CD1c-positive myeloid dendritic cell (primary cell): Measurements from ENCODE around the gene HMCN1.
A peak's percentile ranks its signal among the peaks of the same experiment; 100 is the strongest.

Source experiments
- DNase-seq: peaks from one replicate; pipeline ENCODE4 v3.0.0-alpha.2; 2016; ENCODE audit errors: extremely low spot score

The HMCN1 gene

DNA sequence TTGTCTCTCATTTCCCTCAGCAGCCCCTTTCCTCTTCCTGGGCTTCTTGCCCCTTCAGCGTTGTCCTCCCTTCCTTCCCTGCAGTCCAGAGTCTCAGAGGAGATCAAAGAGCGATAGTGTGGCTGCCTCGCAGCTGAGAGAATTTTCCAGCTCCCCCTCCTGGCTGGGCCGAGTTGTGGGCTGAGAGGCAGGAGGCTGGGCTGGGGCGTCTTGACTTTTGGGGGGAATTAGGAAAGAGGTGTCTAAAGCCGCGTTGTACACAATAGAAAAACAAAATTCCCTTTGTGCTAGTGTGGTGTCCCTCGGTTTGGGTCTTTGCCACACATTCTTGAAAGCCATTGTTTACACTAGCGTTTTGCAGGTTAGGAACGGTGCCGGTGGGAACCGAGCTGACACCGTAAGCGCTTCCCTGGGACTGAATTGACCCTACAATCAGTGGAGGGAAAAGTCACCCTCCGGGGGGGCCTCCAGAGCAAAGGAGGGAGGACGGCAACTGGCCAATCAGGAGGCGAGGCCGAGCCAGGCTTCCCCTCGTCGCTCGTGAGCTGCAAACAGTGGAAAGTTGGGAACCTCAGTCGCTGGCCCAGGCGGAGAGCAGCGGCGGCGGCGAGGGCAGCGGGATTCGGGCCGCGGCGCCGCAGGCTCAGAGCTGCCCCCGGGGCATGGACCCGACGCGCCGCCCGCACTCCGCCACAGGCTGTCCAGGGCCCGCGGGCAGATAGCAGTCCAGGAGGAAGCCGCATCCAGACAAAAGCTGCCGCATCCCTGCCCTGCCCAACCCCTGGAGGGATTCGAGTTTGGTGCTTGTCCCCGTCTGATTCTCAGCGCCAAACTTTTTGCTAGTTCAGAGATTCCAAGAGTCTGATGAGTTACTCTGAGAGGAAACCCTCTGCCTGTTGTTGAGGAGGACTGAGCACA, at the start of gene HMCN1:
HMCN1 (plus strand) TSS at position 574 of the 918 bp plus-strand sequence. CDS start 389 bp downstream, outside the sequence.
- DNase-seq: no peak

DNA sequence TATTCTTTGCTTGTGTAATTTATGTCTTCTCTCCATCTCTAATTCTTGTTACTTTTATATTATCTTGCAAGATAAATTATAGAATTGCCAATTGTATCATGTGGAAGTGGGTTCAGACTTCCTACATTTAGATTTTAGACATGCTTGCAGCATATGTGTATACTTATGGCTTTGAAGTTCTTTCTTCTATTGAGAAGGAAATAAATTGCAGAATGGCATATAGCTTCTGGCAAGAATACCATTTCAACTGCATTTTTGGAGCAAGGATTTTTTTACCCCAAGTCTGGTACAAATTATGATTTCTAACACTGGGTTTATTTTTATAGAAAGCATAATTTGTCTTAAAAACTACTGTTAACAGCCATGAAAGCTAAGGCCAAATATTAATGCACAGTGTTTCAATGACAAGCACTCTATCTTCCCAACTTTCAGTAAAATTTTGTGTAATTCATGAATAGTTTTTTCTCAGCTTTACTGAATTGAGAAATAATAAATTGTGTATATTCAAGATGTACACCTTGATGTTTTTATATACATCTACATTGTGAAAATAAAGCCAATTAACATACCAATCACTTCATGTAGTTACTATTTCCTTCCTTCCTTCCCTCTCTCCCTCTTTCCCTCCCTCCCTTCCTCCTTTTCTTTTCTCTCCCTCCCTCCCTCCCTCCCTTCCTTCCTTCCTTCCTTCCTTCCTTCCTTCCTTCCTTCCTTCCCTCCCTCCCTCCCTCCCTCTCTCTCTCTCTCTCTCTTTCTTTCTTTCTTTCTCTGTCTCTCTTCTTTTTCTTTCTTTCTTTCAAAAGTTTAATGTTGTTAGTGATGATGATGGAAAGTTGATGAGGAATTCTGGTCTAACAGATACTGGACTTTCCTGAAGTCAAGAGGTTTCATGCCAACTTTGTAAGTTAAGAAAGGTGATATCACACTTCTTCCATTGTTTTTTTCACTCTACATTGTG, 47.1 kb upstream of the HMCN1 start:
- no peak for DNase-seq

DNA sequence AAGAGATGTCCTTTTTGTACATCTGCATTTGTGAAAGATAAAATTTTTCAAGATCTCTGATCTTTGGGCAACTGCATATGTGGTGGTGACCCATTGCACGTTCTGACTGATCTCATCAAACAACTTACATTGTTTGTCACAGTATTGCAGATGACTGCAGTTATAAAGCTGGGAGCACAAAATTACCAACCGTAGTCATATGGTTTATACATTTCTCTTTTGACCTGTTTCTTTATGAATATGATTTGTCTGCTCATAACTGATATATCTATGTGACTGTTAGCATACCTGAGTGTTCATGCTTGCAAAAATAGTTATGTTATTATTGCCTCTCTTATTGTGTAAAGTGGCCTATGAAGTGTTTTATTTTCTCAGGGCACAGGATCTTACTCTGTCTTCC, 43.7 kb upstream of the HMCN1 start:
- no peak for DNase-seq

DNA sequence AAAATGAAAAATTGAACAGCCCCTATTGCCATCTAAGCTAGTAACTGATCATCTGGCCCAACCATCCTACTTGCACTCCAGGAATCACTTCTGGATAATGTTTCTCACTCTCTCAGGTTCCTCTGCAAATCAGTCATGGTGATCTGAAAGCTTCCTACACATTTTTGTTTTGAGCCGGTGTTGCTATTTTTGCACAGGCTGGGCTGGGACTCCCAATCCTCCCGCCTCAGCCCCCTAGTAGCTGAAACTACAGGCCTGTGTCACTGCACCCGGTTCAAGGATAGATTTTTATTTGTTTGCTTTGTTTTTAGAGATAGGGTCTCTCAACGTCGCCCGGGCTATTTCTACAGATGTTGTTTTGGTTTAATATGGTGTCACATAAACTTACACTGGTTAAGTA, 40.5 kb upstream of the HMCN1 start:
- no peak for DNase-seq

DNA sequence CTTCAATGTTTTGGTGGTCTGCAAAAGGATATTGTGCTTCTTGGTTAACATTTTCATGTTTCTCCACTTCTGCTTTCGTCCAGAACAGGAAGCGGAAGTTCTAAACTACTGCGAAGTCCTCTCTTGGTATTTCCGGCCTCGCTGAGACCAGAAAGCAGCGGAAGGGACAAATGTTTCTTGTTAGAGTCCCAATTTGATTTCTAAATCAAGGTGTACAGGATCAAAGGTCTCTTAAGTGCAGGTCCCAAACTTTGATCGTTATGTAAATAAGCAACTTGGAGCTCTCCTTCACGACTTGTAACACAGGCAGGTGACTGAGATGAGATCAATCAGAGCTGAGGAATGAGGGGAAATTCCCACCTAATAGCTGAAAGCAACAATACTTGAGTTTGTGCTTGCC, 40.1 kb upstream of the HMCN1 start:
- peak; percentile 76 for DNase-seq

DNA sequence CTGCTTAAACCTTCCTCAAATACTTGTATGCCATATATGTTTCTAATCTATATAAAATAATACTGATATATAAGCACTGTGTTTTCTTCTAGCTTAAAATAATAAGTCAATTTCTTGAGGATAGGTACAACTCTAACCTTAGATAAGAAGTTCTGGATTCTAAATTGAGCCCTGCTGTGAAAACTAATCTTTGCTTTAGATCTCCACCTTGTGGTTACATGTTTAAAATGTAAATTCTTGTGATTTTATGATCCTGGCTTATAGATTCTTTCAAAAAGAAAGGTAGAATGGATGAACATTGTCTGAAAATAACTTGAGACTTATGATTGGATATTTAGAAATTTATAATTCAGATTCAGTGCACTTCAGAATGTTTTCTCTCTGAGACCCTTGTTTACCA, 38.9 kb upstream of the HMCN1 start:
- no peak for DNase-seq

DNA sequence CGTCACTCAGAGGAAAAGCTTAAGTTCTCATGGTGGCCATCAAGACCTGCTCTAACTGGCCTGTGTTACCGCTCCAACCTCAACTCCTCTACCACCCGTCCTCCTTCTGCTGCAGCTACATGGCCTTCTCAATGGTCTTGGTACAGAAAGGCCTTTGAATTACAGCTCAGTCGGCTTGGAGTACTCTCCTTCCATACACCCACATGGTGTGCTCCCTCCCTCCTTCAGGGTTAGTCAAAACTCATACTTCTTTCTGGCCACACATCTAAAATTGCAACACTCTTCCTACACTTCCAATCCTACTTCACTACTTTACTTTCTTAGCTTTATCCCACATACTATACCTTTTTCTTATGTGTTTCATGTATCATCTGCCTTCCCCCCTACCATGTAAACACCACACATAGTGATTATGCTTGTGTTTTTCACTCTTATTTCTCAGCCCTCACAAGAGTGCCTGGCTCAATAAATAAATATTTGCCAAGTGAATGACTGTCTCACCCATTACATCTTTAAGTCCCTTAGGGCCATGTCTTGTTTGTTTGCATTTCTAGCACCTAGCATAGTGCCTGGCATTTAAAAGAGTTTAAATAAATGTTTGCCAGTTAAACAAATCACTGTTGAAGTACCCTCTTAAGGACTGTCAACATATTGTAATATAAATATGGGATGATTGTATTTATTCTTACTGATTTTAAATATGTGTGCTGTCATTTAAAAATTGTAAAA, 37.6 kb upstream of the HMCN1 start:
- no peak for DNase-seq

DNA sequence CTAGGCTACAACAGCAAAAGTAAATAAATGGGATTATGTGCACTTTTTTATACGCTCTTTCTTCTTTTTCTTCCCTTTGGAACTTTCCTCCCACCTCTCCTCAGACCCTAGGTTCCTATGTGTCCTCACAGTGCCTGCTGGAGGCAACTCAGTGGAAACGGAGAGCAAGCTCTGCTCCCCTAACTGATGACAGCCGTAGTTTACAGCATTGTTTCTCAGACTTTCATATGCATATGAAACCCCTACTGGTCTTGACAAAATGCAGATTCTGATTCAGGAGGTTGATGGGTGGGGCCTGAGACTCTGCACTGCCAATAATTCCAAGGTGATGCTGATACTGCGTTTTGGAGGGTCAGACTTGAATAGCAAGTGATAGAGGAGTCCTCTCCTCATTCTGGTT, 34.3 kb upstream of the HMCN1 start:
- no peak for DNase-seq

DNA sequence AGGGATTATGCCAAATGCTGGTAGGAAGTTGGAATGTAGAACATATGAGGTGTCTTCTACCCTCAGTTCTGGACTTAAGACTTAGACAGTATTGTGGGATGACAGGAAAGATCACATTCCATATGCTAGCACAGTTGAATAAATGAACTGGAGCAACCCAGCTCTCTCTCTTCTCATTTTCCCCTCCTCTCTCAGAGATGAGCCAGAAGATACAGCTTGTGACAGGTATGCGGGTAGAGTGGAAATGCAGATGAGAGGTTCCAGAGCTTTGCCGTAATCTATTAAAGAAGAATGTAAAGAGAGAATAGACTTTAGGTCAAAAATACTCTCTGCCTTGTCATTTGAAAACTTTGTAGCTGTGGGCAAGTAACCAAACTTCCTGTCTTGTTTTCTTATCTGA, 32.5 kb upstream of the HMCN1 start:
- DNase-seq: no peak

DNA sequence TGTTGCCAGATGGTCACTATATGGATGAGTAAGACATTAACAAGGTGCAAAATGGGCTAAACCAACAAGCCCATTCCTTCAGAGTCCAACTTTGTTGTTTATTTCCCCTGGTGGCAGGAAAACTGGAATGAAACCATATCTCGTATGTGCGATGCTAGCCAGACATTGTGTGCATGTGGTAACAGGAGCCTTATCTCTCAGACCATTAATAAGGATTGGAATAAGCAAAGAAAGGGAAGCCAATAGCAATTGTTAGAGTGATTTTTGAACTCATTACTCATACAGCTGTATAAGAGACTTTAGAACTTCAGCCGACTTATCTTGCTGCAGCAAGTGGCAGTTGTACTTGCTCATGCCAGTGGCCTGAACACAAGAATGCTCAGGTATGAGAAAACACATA, 30.0 kb upstream of the HMCN1 start:
- DNase-seq: no peak

DNA sequence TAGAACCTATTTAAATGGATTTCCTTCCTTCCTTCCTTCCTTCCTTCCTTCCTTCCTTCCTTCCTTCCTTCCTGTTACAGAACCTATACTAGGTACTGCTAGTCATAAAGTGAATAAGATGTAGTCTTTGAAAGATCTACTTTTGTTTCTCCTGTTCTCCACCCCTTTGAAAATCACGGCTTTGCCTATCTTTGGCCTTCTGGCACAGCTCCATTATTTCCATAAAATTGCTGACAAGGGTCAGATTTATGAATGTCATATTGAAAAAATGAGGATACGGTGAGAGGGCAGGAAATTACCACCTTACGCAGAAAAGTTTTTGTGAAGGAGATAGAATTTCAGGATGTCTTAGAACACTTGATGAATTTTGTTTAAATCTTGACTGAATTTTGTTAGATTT, 18.1 kb upstream of the HMCN1 start:
- no peak for DNase-seq

DNA sequence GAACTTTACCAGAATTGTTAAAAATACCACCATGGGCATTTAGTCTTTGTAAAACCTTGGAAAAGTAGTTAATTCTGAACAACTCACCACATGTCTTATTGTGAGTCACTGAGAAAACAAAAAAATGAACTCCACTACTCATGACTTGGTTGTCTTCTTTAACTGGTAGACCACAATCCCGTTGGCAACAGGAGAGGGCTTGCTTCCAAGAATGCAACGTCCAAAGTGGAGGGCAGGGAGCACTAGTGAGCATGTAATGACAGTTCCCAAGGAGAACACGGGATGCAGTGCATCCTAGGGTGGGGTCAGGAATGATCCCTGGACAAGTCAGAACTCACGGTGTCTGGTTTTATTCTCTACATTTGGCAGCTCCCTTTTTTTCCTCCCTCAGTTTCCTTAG, 15.2 kb upstream of the HMCN1 start:
- DNase-seq: no peak

DNA sequence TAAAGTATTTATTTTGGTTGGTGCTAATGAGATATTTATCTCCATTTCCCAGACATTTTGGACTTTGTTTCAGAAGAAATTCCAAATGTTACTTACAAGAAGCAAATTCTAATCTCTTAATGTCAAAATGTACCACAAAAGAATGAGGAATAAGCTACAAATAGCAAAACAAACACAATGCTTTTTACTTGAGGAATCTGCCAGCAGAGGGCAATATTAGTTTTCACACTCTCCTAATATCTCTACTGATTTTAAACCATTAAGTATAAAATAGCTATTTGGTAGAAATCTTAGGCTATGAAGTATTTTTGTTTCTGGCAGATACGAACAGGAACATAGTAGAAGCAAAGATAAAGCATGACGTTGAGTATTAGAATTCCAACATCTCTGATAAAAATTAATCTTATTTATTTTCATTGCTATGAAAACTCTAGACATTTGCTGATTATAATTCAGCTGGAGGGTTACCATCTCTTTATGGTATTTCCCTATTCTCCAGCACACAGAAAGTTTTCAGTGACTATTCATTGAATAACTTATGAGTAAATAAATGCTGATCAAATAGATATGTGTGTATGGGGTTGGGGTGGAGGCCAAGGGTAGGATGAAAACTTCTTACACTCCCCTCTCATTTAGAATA, 13.4 kb upstream of the HMCN1 start:
- peak; percentile 31 for DNase-seq

DNA sequence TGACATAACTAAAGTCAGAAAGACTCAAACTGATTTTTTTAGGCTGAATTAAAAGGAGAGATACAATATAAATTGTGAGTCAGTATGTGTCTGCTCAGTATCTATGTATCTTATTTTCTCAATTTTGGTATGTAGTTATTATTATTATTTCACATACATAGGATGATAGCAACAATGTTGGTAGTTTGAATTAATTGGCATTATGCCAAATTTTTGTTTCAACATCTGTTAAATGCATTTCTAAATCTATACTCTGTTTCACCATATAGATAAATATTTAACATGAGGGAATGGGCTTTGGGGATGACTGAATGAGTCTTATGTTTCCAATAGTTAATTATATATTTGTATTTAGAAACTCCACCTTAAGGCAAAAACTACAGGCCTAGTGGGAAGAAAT, 12.6 kb upstream of the HMCN1 start:
- DNase-seq: no peak

DNA sequence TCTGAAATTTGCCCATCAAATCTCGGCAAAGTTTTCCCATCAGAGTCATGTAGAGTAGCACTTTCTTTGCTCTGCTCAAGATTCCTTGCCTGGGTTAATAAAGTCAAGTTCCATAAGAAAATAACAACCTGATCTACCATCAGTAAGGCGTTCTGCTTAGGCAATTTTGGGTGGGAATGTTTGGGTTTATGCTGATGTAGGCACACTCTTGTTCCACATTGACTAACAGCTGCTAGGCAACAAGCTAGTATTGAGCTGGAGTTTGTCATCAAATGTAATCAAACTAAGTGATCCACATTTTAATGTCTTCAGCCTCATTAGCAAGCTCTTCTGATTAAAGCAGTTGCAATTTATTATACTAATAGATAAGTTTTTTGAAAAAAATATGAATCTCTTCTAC, 12.1 kb upstream of the HMCN1 start:
- no peak for DNase-seq

DNA sequence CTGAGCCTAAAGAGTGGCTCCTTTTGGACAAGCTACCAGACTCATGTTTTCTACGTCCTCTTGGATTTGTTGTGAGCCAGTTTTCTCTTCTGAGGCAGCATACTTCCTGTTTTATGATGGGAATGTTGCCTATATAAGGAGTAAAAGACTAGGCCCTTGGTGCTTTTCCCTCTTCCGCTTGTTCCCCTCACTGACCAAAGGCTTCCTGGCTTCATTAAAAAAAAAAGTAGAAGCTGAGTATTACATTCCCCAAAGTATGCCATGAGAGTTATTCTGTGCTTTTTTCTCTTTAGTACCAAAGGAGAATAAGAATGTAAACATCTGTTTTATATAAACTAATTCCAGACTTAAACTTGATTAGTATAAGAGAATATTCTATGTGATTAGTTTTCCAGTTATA, 6.5 kb upstream of the HMCN1 start:
- no peak for DNase-seq

DNA sequence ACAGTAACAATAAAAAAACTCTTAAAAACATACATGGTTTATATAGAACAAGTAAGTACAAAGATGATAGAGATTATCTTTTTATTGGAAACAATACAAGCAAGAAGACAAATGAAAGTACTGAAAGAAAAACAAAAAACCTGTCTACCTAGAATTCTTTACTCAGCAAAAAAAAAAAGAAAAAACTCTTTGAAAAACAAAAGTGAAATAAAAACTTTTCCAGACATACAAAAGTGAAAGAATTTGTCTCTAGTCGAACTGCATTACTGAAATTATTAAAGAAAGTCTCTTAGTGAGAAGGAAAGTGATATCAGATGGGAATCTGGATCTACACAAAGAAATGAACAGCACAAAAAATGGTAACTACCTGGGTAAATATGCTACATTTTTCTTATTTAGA, 2.7 kb upstream of the HMCN1 start:
- DNase-seq: no peak

DNA sequence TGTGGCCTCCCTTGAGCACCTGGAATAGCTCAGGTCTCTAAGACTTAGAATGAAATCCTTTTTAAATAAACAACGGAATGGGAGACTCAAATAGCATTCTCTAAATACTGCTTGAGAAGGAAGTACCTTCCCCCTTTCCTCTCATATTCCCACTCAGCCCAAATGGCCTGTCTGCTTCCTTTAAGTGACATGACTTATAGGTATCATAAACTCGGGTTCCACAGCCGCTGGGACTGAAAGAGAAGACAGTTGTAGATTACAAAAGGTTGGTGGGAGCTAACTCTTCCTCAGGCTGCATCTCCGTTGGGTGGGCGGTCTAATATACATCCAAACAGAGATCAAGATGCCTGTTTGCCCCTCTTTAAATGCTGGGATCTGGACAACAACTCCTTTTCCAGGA, 1.2 kb upstream of the HMCN1 start:
- no peak for DNase-seq

DNA sequence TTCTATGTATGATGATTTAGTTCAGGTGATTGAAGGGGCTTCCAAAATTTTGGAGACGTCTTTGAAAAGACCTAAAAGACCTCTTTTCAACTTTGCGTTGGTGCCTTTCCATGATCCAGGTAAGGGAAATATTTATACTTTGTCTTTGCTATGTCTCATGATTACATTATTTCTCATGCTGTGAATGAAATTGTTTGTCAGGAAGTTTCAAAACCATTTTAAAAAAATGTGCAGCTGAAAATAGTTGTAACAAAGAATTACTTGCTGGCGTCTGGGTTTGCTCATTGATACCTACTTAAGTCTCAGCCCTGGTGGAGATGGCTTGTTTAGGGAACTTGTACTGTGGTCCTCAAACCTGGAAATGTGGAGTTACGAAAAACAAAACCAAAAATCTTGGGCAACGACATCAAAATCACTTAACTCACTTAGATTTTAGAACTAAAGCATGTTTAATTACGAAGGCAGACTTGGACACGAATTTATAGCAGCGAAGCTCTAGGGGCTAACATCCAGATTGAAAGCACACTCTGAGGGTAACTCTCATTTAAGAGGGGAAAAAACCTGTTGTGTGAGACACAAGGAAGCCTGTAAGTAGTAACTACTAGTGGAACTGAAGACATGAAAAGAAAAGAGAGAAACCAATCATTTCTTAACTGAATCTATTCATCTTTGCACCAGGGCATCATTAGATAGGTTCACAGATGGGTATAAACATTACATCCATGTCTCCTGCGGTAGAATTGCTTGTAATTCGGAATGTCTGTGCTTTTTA, 924 bp downstream of the HMCN1 start:
- no peak for DNase-seq

DNA sequence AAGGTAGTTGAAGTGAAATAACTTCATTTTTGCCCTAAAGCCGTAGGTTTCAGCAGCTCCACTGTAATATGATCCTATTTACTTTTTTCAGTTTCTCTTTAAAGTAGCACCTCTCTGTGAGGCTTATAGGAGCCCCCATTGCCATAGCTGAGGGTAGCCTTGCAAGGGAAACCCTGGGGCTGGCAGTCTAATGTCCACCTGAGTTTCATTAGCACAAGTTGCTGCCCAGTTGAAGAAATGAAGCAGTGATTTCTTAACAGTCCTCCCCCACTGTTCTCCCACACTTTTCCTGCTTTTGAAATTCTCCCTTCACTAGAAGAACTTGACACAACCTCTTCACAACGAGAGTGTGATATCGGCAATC, 1.5 kb downstream of the HMCN1 start:
- peak; percentile 12 for DNase-seq

DNA sequence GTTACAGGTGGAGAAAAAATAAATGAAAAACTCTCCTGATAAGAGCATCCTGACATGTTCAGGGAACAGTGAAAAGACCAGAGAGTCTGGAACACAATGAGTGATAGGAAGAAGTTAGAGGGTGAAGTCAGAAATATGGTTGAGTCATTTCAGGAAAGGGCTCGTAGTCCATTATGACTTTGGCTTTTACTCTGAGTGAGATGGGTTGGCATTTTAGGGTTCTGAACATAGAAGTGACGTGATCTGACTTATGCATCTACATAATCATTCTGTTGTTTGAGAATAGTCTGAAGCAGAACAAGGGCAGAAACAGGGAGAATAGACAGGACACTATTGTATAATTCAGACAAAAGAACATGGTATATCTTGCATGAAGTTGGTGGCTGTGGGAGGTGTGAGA, 5.8 kb downstream of the HMCN1 start:
- DNase-seq: no peak
